Liver (tissue), 9 donors: ENCODE results near the gene FKBP15. TPM values are rescaled to one million over a fixed set of nuclear protein-coding genes. Genes with fewer than 3 reads are reported as not detected.

Source experiments
- DNase-seq: peaks from one replicate; pipeline ENCODE4 v3.0.0-alpha.2; 2017; ENCODE audit warnings: low spot score
- H3K27ac ChIP-seq, 2 donors: one replicate each; pipeline ENCODE4 v1.7.0; 2013; ENCODE audit warnings: inconsistent platforms in 2 of 2, low read length in 2 of 2, control low read depth in 1 of 2, low read depth in 1 of 2, mild to moderate bottlenecking in 1 of 2
- H3K27me3 ChIP-seq, 4 donors: one replicate each; pipeline versions ENCODE4 v1.6.1 to v1.7.0; 2013; ENCODE audit warnings: low read length in 3 of 4, inconsistent platforms in 1 of 4, mild to moderate bottlenecking in 1 of 4, moderate library complexity in 1 of 4; ENCODE audit not compliant: control insufficient read depth in 4 of 4, insufficient read depth in 4 of 4
- H3K36me3 ChIP-seq, 4 donors: one replicate each; pipeline versions ENCODE4 v1.6.1 to v1.7.0; 2013; ENCODE audit warnings: low read length in 3 of 4, mild to moderate bottlenecking in 3 of 4, low read depth in 1 of 4, moderate library complexity in 1 of 4; ENCODE audit not compliant: control insufficient read depth in 4 of 4, insufficient read depth in 3 of 4
- H3K4me1 ChIP-seq, 4 donors: one replicate each; pipeline versions ENCODE4 v1.6.1 to v1.7.0; 2013; ENCODE audit warnings: low read length in 3 of 4, mild to moderate bottlenecking in 3 of 4, moderate library complexity in 1 of 4; ENCODE audit not compliant: control insufficient read depth in 4 of 4, insufficient read depth in 4 of 4
- H3K4me3 ChIP-seq, 3 donors: one replicate each; pipeline versions ENCODE4 v1.6.1 to v1.7.0; 2013; ENCODE audit warnings: low read length in 3 of 3, control low read depth in 1 of 3, low read depth in 1 of 3, mild to moderate bottlenecking in 1 of 3
- H3K9ac ChIP-seq, 2 donors: one replicate each; pipeline ENCODE4 v1.7.0; 2013; ENCODE audit warnings: low read length in 2 of 2, mild to moderate bottlenecking in 2 of 2, moderate library complexity in 2 of 2, control low read depth in 1 of 2, low read depth in 1 of 2
- H3K9me3 ChIP-seq, 4 donors: one replicate each; pipeline versions ENCODE4 v1.6.1 to v1.7.0; 2013; ENCODE audit warnings: low read length in 3 of 4; ENCODE audit not compliant: control insufficient read depth in 4 of 4
- CTCF ChIP-seq: fragments of 150-350 bp; IDR thresholded peaks from 2 replicates; pipeline ENCODE4 v1.5.1; 2017; ENCODE audit warnings: improper control_type of control experiment, low read depth, low read length; ENCODE audit not compliant: missing input control
- EGR1 ChIP-seq, 2 donors: IDR thresholded peaks; 2 replicates each; pipeline ENCODE4 v1.6.1; 2016 to 2018; ENCODE audit warnings: antibody characterized with exemption in 2 of 2, low read depth in 2 of 2
- GABPA ChIP-seq, 2 donors: IDR thresholded peaks in 1 of 2; conservative IDR thresholded peaks in 1 of 2; 2 replicates each; pipeline ENCODE4 v1.6.1; 2016; ENCODE audit warnings: antibody characterized with exemption in 2 of 2, mild to moderate bottlenecking in 1 of 2, moderate library complexity in 1 of 2
- HNF4G ChIP-seq: IDR thresholded peaks from 2 replicates; pipeline ENCODE4 v1.6.1; 2016; ENCODE audit warnings: antibody characterized with exemption
- NR2F2 ChIP-seq: IDR thresholded peaks from 2 replicates; pipeline ENCODE4 v1.6.1; 2016; ENCODE audit warnings: antibody characterized with exemption
- RAD21 ChIP-seq, 2 donors: IDR thresholded peaks; 2 replicates each; pipeline ENCODE4 v1.6.1; 2016; ENCODE audit warnings: antibody characterized with exemption in 2 of 2, mild to moderate bottlenecking in 2 of 2
- TAF1 ChIP-seq: conservative IDR thresholded peaks from 2 replicates; pipeline ENCODE4 v1.6.1; 2016; ENCODE audit warnings: antibody characterized with exemption, mild to moderate bottlenecking
- YY1 ChIP-seq: IDR thresholded peaks from 2 replicates; pipeline ENCODE4 v1.6.1; 2016; ENCODE audit warnings: antibody characterized with exemption, mild to moderate bottlenecking
- WGBS: extraction: QIAGEN DNeasy Blood & Tissue Kit; methylation state at CpG from one replicate; pipeline ENCODE4 v1.1.7; 2013; 5-methylcytosine and 5-hydroxymethylcytosine counted together
- polyA plus RNA-seq, 2 donors: library from polyadenylated mRNA; stranded (reverse) in 1 of 2; unstranded in 1 of 2; fragments of 200-250 nt in 1 of 2; fragments of >200 nt in 1 of 2; fragmentation: Nextera tagmentation in 1 of 2; extraction: Ambion mirVana in 1 of 2; gene quantifications; one replicate each; pipeline versions ENCODE4 v1.2.1 to v1.2.3, GENCODE V29; 2013 to 2015
- total RNA-seq, 2 donors: library from RNA; depleted of rRNA; stranded (reverse); fragments of >200 nt; gene quantifications; one replicate each; pipeline ENCODE4 v1.2.3, GENCODE V29; 2014
- TF ChIP-seq, protein P1 (sequence below): IDR thresholded peaks from 2 replicates; pipeline ENCODE4 v1.6.1; 2016; ENCODE audit warnings: antibody characterized with exemption
- TF ChIP-seq, protein P2 (sequence below): IDR thresholded peaks from 2 replicates; pipeline ENCODE4 v1.6.1; 2016; ENCODE audit warnings: antibody characterized with exemption, mild to moderate bottlenecking
- TF ChIP-seq, protein P3 (sequence below): IDR thresholded peaks from 2 replicates; pipeline ENCODE4 v1.6.1; 2016; ENCODE audit warnings: antibody characterized with exemption
- donor health status: healthy.
- donor health status: healthy.
- donor health status: healthy.
- donor health status: healthy.
- donor health status: healthy.

The FKBP15 gene
- total and polyA plus RNA-seq, 4 donors: 6.2 to 18.2 (median 12.9) TPM

DNA sequence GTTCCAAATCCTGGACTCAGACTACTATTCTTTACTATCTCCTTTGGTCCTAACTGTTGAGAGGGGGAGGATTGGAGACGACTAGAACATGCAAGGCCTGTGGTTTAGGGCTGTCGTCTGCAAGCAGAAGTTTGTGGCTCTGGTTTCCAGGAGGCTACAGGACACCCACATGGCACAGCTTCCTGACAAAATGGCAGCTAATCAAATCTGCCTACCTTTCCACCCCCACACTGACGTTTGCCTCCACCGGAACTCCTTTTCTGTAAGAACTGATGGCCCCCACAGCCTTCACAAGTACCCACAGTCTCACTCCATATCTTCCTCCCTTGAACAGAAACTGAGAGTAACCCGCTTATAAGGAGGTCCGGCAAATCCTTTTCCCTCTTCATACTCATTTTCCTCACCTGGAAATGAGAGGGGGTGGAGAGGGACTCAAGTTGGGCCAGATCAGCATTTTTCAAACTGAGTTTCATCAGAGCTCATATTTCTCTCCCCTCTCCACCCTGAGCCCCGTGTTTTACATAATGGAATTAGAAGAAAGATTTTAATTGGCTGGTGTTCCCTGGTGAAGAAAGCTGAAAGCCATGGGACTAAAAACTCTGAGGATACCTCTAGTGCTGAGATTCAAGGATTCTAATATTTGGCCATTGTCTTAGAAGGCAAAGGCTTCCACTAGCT, 65.0 kb downstream of the FKBP15 start (continued):
- TF ChIP-seq CTCF: no peak
- no peak for TF ChIP-seq HNF4G
- TF ChIP-seq, protein P1, sequence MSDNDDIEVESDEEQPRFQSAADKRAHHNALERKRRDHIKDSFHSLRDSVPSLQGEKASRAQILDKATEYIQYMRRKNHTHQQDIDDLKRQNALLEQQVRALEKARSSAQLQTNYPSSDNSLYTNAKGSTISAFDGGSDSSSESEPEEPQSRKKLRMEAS: no peak
- TF ChIP-seq NR2F2: no peak

DNA sequence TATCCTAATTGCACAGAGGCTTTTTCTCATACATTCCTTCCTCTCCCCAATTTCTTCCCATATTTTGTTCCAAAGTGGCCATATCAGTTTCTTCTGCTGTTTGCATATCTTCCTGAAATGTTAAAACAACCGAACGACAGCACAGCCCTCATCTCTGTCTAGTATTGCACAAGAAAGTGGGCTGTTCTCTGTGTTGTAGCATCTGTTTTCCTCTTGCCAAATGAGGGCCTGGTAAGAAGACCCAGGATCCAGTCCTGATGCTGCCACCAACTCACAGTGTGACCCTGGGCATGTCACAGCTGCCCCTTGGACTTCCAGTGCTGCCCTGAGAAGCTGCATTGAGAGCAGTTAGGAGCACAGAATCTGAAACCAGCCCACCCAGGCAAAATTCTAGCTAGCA, 66.1 kb downstream of the FKBP15 start:
- Histone ChIP-seq H3K27ac (no peak overlapping the region), H3K4me1 (peaks cover 3 to 22% (median 16%) of the 10 kb centered on the region in 4 donors), H3K9ac (no peak overlapping the region), H3K9me3 (no peaks in the 10 kb centered on the region), H3K27me3 (no peaks in the 10 kb centered on the region), H3K4me3 (no peak overlapping the region), H3K36me3 (peaks cover 0 to 6% (median 4%) of the 10 kb centered on the region in 4 donors)
- DNase-seq: no peak
- TF ChIP-seq RAD21 (IDR thresholded peaks at IDR 0.05) (no peak), NR2F2 (no peak), YY1 (no peak), EGR1 (IDR thresholded peaks at IDR 0.05; ENCODE audit: low read depth in 2 of 2) (no peak), TAF1 (no peak), GABPA (IDR thresholded peaks at IDR 0.05 in 1 of 2, conservative IDR thresholded peaks at IDR 0.05 in 1 of 2) (no peak)
- TF ChIP-seq, protein P2, sequence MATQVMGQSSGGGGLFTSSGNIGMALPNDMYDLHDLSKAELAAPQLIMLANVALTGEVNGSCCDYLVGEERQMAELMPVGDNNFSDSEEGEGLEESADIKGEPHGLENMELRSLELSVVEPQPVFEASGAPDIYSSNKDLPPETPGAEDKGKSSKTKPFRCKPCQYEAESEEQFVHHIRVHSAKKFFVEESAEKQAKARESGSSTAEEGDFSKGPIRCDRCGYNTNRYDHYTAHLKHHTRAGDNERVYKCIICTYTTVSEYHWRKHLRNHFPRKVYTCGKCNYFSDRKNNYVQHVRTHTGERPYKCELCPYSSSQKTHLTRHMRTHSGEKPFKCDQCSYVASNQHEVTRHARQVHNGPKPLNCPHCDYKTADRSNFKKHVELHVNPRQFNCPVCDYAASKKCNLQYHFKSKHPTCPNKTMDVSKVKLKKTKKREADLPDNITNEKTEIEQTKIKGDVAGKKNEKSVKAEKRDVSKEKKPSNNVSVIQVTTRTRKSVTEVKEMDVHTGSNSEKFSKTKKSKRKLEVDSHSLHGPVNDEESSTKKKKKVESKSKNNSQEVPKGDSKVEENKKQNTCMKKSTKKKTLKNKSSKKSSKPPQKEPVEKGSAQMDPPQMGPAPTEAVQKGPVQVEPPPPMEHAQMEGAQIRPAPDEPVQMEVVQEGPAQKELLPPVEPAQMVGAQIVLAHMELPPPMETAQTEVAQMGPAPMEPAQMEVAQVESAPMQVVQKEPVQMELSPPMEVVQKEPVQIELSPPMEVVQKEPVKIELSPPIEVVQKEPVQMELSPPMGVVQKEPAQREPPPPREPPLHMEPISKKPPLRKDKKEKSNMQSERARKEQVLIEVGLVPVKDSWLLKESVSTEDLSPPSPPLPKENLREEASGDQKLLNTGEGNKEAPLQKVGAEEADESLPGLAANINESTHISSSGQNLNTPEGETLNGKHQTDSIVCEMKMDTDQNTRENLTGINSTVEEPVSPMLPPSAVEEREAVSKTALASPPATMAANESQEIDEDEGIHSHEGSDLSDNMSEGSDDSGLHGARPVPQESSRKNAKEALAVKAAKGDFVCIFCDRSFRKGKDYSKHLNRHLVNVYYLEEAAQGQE: no peak
- TF ChIP-seq, protein P3, sequence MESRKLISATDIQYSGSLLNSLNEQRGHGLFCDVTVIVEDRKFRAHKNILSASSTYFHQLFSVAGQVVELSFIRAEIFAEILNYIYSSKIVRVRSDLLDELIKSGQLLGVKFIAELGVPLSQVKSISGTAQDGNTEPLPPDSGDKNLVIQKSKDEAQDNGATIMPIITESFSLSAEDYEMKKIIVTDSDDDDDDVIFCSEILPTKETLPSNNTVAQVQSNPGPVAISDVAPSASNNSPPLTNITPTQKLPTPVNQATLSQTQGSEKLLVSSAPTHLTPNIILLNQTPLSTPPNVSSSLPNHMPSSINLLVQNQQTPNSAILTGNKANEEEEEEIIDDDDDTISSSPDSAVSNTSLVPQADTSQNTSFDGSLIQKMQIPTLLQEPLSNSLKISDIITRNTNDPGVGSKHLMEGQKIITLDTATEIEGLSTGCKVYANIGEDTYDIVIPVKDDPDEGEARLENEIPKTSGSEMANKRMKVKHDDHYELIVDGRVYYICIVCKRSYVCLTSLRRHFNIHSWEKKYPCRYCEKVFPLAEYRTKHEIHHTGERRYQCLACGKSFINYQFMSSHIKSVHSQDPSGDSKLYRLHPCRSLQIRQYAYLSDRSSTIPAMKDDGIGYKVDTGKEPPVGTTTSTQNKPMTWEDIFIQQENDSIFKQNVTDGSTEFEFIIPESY: no peak
- TF ChIP-seq, protein P1: no peak
- 43% methylated on average over 2 of the region's 2 CpGs for WGBS
